Uterus (tissue), 4 donors: Measurements from ENCODE around the gene ADD2. TPM values are rescaled to one million over a fixed set of nuclear protein-coding genes. Genes with fewer than 3 reads are reported as not detected.

ENCODE experiments used
- DNase-seq, 2 donors: peaks; one replicate each; pipeline ENCODE4 v3.0.0-alpha.2; 2019 to 2020
- H3K27ac ChIP-seq, 2 donors: fragments of 200-600 bp; sonication (generic); 1 replicate in 1 of 2; 2 replicates in 1 of 2; pipeline ENCODE4 v1.5.1; 2016 to 2018
- H3K27me3 ChIP-seq, 2 donors: fragments of 200-600 bp; sonication (generic); one replicate each; pipeline ENCODE4 v1.5.1; 2018 to 2019; ENCODE audit warnings: control low read depth in 1 of 2
- H3K36me3 ChIP-seq, 2 donors: fragments of 200-600 bp; sonication (generic); one replicate each; pipeline ENCODE4 v1.5.1; 2019; ENCODE audit warnings: control low read depth in 1 of 2
- H3K4me1 ChIP-seq, 2 donors: fragments of 200-600 bp; sonication (generic); one replicate each; pipeline ENCODE4 v1.5.1; 2018 to 2019; ENCODE audit warnings: control low read depth in 1 of 2
- H3K4me3 ChIP-seq, 2 donors: fragments of 200-600 bp; sonication (generic); 1 replicate in 1 of 2; 2 replicates in 1 of 2; pipeline ENCODE4 v1.5.1; 2018 to 2019; ENCODE audit warnings: mild to moderate bottlenecking in 1 of 2
- H3K9me3 ChIP-seq, 2 donors: fragments of 200-600 bp; sonication (generic); one replicate each; pipeline ENCODE4 v1.5.1; 2019; ENCODE audit warnings: control low read depth in 1 of 2
- CTCF ChIP-seq, 4 experiments: fragments of 200-600 bp in 2 of 4; fragments of 450-650 bp in 2 of 4; sonication (generic) in 2 of 4; IDR thresholded peaks; one replicate each; pipeline ENCODE4 v1.5.1; 2016 to 2019; ENCODE audit warnings: antibody characterized with exemption in 4 of 4, mild to moderate bottlenecking in 2 of 4, moderate library complexity in 1 of 4
- POLR2A ChIP-seq, 2 donors: fragments of 450-650 bp; IDR thresholded peaks; one replicate each; pipeline ENCODE4 v1.6.1; 2016; ENCODE audit warnings: antibody characterized with exemption in 2 of 2, mild to moderate bottlenecking in 1 of 2, moderate library complexity in 1 of 2
- intact Hi-C: fragments of 100-400 bp; cut with DNase I; formaldehyde crosslinking; loops from one replicate; pipeline ENCODE4 v1.15.1; 2023; ENCODE audit warnings: low total_unique reads
- total RNA-seq, 4 donors: library from RNA; depleted of rRNA in 3 of 4; stranded (reverse); fragments of >200 nt in 3 of 4; gene quantifications; one replicate each; pipeline versions ENCODE4 v1.1.0 to v1.2.4, GENCODE V29; 2014 to 2023
- donor health status: DM: yes; HTN: yes; CAD: no.

The ADD2 gene
- total RNA-seq, 4 donors from 2014 or later = 0.51 to 5.2 (median 2.6) TPM

DNA sequence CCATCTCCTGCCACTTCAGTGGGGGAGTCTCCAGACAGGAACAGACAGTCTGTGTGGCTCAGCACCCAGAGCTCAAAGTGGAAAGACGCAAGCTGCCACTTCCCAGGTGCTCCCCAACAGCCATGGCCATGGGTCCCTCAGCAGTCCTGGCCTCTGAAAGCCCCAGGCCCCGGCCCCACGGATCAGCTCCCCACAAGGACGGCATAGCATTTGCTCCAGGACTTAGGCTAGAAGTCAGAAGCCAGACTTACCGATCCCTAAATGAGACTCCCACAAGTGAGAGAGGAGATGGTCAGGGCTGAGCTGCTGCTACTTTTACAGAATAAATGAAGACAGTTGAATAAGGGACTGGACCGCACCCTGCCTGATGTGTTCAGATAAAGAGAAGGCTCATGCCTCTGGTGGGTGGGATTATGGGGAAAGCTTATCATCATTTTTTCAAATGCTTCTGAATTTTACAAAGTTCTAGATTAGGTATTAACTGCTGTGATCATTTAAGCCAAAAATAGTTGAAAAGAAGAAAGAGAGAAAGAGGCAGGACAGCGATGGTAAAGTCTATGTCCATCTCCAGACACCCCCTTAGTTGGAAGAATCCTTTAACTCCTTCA is 50.5 kb downstream of the ADD2 start:
- intact Hi-C loops = no loop called here
- TF ChIP-seq POLR2A (IDR thresholded peaks at IDR 0.05) (no peak), CTCF (IDR thresholded peaks at IDR 0.05) (no peak)
- Histone ChIP-seq H3K4me1 (no peaks in the 10 kb centered on the region), H3K27ac (no peak overlapping the region), H3K27me3 (no peaks in the 10 kb centered on the region), H3K36me3 (no peaks in the 10 kb centered on the region), H3K4me3 (no peak overlapping the region), H3K9me3 (no peaks in the 10 kb centered on the region)
- no peak for DNase-seq

GRCh38 chr2:70716951-70717350 is 51.0 kb downstream of the ADD2 start:
- no peak overlapping the region for H3K27ac ChIP-seq
- no peak for DNase-seq
- H3K9me3 ChIP-seq = no peaks in the 10 kb centered on the region
- no peak overlapping the region for H3K4me3 ChIP-seq
- H3K27me3 ChIP-seq = no peaks in the 10 kb centered on the region
- TF ChIP-seq CTCF (IDR thresholded peaks at IDR 0.05) (no peak), POLR2A (IDR thresholded peaks at IDR 0.05) (no peak)
- H3K4me1 ChIP-seq = no peaks in the 10 kb centered on the region
- H3K36me3 ChIP-seq = no peaks in the 10 kb centered on the region
- intact Hi-C loops = no loop called here

DNA sequence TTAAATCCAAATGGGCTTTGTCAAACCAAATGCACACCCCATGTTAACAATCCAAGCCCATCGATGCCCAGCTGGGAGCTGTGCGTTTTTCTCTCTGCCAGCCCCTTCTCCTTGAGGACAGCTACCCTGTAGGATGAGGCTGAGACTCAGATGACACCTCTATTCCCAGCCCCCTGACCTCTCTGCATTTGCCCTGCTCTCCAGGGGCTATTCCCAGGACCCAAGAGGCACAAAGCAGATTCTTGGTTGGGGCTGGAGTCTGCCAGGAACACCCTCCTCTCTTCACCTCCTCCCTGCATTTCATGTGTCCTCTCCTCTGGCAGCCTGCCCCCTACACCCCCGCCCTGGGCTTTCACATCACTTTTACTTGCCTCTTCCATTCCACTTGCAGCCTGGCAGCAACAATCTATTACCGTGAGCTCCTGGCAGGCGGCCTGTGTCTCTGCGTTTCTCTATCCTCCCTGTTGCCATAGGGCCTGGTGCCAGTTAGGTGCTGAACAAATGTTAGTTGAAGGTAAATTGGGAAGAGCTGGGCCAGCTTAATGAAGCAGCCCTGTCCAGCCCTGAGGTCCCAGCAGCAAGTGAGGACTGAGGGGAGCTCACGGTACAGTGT is 51.8 kb downstream of the ADD2 start:
- H3K4me1 ChIP-seq = no peaks in the 10 kb centered on the region
- H3K4me3 ChIP-seq = no peak overlapping the region
- no peaks in the 10 kb centered on the region for H3K9me3 ChIP-seq
- no peak for TF ChIP-seq POLR2A (IDR thresholded peaks at IDR 0.05)
- no peak for TF ChIP-seq CTCF (IDR thresholded peaks at IDR 0.05)
- intact Hi-C loops = no loop called here
- no peaks in the 10 kb centered on the region for H3K27me3 ChIP-seq
- DNase-seq = no peak
- no peak overlapping the region for H3K27ac ChIP-seq
- no peaks in the 10 kb centered on the region for H3K36me3 ChIP-seq

- Histone ChIP-seq H3K36me3 (no peaks in the 10 kb centered on the region), H3K9me3 (no peaks in the 10 kb centered on the region), H3K4me1 (no peaks in the 10 kb centered on the region), H3K4me3 (no peak overlapping the region), H3K27ac (no peak overlapping the region), H3K27me3 (no peaks in the 10 kb centered on the region)
- intact Hi-C loops = no loop called here
- DNase-seq = no peak
- TF ChIP-seq CTCF (IDR thresholded peaks at IDR 0.05) (no peak), POLR2A (IDR thresholded peaks at IDR 0.05) (no peak)
Measured at GRCh38 chr2:70715071-70715985, 52.7 kb downstream of the ADD2 start.
